H9 (cell line): ENCODE measurements around the gene ST6GALNAC3. TPM values are rescaled to one million over a fixed set of nuclear protein-coding genes. Genes with fewer than 3 reads are reported as not detected.

Experiments
- DNase-seq: peaks from one replicate; pipeline ENCODE4 v3.0.0-alpha.2; 2017
- H2AFZ ChIP-seq: one replicate; pipeline ENCODE4 v1.6.1; 2013; ENCODE audit warnings: mild to moderate bottlenecking, low read length, control low read depth, moderate library complexity
- H2AK5ac ChIP-seq: 2 replicates; pipeline ENCODE4 v1.6.1; 2013; ENCODE audit warnings: low read length, control low read depth, mixed read lengths; ENCODE audit not compliant: insufficient read length
- H2BK120ac ChIP-seq: one replicate; pipeline ENCODE4 v1.6.1; 2013; ENCODE audit warnings: low read depth, mild to moderate bottlenecking, low read length, control low read depth, inconsistent platforms; ENCODE audit not compliant: poor library complexity, severe bottlenecking
- H2BK12ac ChIP-seq: 2 replicates; pipeline ENCODE4 v1.6.1; 2013; ENCODE audit warnings: low read length, control low read depth, mixed read lengths, low read depth; ENCODE audit not compliant: insufficient read length
- H2BK15ac ChIP-seq: 2 replicates; pipeline ENCODE4 v1.6.1; 2013; ENCODE audit warnings: low read depth, low read length, control low read depth
- H2BK20ac ChIP-seq: one replicate; pipeline ENCODE4 v1.6.1; 2013; ENCODE audit warnings: low read depth, mild to moderate bottlenecking, low read length, control low read depth, inconsistent platforms; ENCODE audit not compliant: poor library complexity, severe bottlenecking
- H2BK5ac ChIP-seq: 2 replicates; pipeline ENCODE4 v1.6.1; 2013; ENCODE audit warnings: low read length, control low read depth, mixed read lengths; ENCODE audit not compliant: insufficient read length
- H3K14ac ChIP-seq: 2 replicates; pipeline ENCODE4 v1.6.1; 2013; ENCODE audit warnings: low read length, control low read depth; ENCODE audit not compliant: insufficient read depth
- H3K18ac ChIP-seq: 2 replicates; pipeline ENCODE4 v1.6.1; 2013; ENCODE audit warnings: low read depth, mild to moderate bottlenecking, mixed read lengths, low read length, control low read depth; ENCODE audit not compliant: insufficient read length
- H3K23ac ChIP-seq: 2 replicates; pipeline ENCODE4 v1.6.1; 2013; ENCODE audit warnings: low read length, control low read depth, mixed read lengths, low read depth; ENCODE audit not compliant: insufficient read length
- H3K23me2 ChIP-seq: 2 replicates; pipeline ENCODE4 v1.6.1; 2013; ENCODE audit warnings: low read depth, mild to moderate bottlenecking, mixed read lengths, low read length, control low read depth; ENCODE audit not compliant: insufficient read length, poor library complexity, severe bottlenecking
- H3K27ac ChIP-seq: 2 replicates; pipeline ENCODE4 v1.5.1; 2013; ENCODE audit warnings: low read length, control low read depth, mixed read lengths, low read depth; ENCODE audit not compliant: insufficient read length
- H3K27me3 ChIP-seq: 2 replicates; pipeline ENCODE4 v1.6.1; 2013; ENCODE audit warnings: low read length, control low read depth, inconsistent platforms; ENCODE audit not compliant: insufficient read depth
- H3K4ac ChIP-seq: 2 replicates; pipeline ENCODE4 v1.6.1; 2013; ENCODE audit warnings: low read depth, mild to moderate bottlenecking, control low read depth, inconsistent platforms, low read length, moderate library complexity
- H3K4me1 ChIP-seq: 2 replicates; pipeline ENCODE4 v1.6.1; 2013; ENCODE audit warnings: low read length, control low read depth, inconsistent platforms; ENCODE audit not compliant: insufficient read depth
- H3K4me2 ChIP-seq: 2 replicates; pipeline ENCODE4 v1.6.1; 2013; ENCODE audit warnings: low read length, control low read depth, mixed read lengths; ENCODE audit not compliant: insufficient read length, insufficient read depth
- H3K56ac ChIP-seq: 2 replicates; pipeline ENCODE4 v1.6.1; 2013; ENCODE audit warnings: low read depth, mild to moderate bottlenecking, mixed read lengths, low read length, control low read depth; ENCODE audit not compliant: insufficient read length
- H3K79me1 ChIP-seq: 2 replicates; pipeline ENCODE4 v1.6.1; 2013; ENCODE audit warnings: low read depth, mild to moderate bottlenecking, moderate library complexity, low read length, control low read depth, inconsistent platforms; ENCODE audit not compliant: insufficient read depth, poor library complexity, severe bottlenecking
- H3K79me2 ChIP-seq: 2 replicates; pipeline ENCODE4 v1.6.1; 2013; ENCODE audit warnings: low read length, control low read depth, inconsistent platforms; ENCODE audit not compliant: insufficient read depth
- H3K9ac ChIP-seq: 2 replicates; pipeline ENCODE4 v1.6.1; 2013; ENCODE audit warnings: low read length, control low read depth, mixed read lengths; ENCODE audit not compliant: insufficient read length; ENCODE audit errors: extremely low read depth
- H3K9me3 ChIP-seq: one replicate; pipeline ENCODE4 v1.6.1; 2013; ENCODE audit warnings: low read depth, low read length, inconsistent platforms; ENCODE audit not compliant: control insufficient read depth
- H3T11ph ChIP-seq: one replicate; pipeline ENCODE4 v1.6.1; 2013; ENCODE audit warnings: mild to moderate bottlenecking, low read length, control low read depth, inconsistent platforms
- H4K20me1 ChIP-seq: one replicate; pipeline ENCODE4 v1.6.1; 2013; ENCODE audit not compliant: control insufficient read depth, insufficient read length, insufficient read depth
- H4K5ac ChIP-seq: 2 replicates; pipeline ENCODE4 v1.6.1; 2013; ENCODE audit warnings: low read depth, mild to moderate bottlenecking, mixed read lengths, low read length, control low read depth; ENCODE audit not compliant: insufficient read length
- H4K8ac ChIP-seq: replicated peaks from 2 replicates; pipeline ENCODE4 v1.6.1; 2013; ENCODE audit warnings: low read length, control low read depth, mixed read lengths, low read depth; ENCODE audit not compliant: insufficient read length
- H4K91ac ChIP-seq: 2 replicates; pipeline ENCODE4 v1.6.1; 2013; ENCODE audit warnings: low read depth, mild to moderate bottlenecking, moderate library complexity, mixed read lengths, low read length, control low read depth; ENCODE audit not compliant: insufficient read length
- H3K27ac Mint-ChIP-seq, 3 experiments: 2 replicates in 2 of 3; 3 replicates in 1 of 3; pipeline ENCODE4 v1.8.0; 2020 to 2021; ENCODE audit warnings: mixed read lengths in 3 of 3, mild to moderate bottlenecking in 1 of 3, moderate library complexity in 1 of 3
- H3K27me3 Mint-ChIP-seq: 2 replicates; pipeline ENCODE4 v1.8.0; 2021; ENCODE audit warnings: low read depth, mild to moderate bottlenecking, moderate library complexity, mixed read lengths
- H3K36me3 Mint-ChIP-seq, 3 experiments: 2 replicates in 2 of 3; 3 replicates in 1 of 3; pipeline ENCODE4 v1.8.0; 2020 to 2021; ENCODE audit warnings: low read depth in 3 of 3, mixed read lengths in 3 of 3; ENCODE audit not compliant: insufficient read depth in 1 of 3
- H3K4me1 Mint-ChIP-seq, 2 experiments: 2 replicates each; pipeline ENCODE4 v1.8.0; 2020; ENCODE audit warnings: mixed read lengths in 2 of 2
- H3K4me3 Mint-ChIP-seq, 2 experiments: 2 replicates in 1 of 2; 3 replicates in 1 of 2; pipeline ENCODE4 v1.8.0; 2020 to 2021; ENCODE audit warnings: mild to moderate bottlenecking in 2 of 2, mixed read lengths in 2 of 2, moderate library complexity in 1 of 2
- H3K9me3 Mint-ChIP-seq, 2 experiments: 2 replicates in 1 of 2; 3 replicates in 1 of 2; pipeline ENCODE4 v1.8.0; 2020; ENCODE audit warnings: mild to moderate bottlenecking in 2 of 2, mixed read lengths in 2 of 2, moderate library complexity in 1 of 2
- CTCF ChIP-seq: fragments of 200-600 bp; sonication (generic); conservative IDR thresholded peaks from 3 replicates; pipeline ENCODE4 v1.8.0; 2021; ENCODE audit warnings: antibody characterized with exemption, mild to moderate bottlenecking
- WGBS: extraction: QIAGEN DNeasy Blood & Tissue Kit; methylation state at CpG from one replicate; pipeline ENCODE4 v1.1.7; 2013; ENCODE audit warnings: missing lambda C conversion rate, low lambda C conversion rate, mixed read lengths; ENCODE audit not compliant: insufficient read length; ENCODE audit errors: extremely low coverage; 5-methylcytosine and 5-hydroxymethylcytosine counted together
- total RNA-seq: library from RNA; stranded (reverse); gene quantifications from 2 replicates; pipeline ENCODE4 v1.2.1, GENCODE V29; 2021

The ST6GALNAC3 gene
- total RNA-seq, 1 experiment from 2014 or later, result 11.2 TPM

- Histone ChIP-seq H3K79me1 (no peaks in the 10 kb centered on the region), H3K4me2 (no peak overlapping the region), H2BK120ac (no peak overlapping the region), H3K18ac (no peak overlapping the region), H3K27ac (no peak overlapping the region), H4K20me1 (no peaks in the 10 kb centered on the region), H2BK12ac (no peak overlapping the region), H2AFZ (no peak overlapping the region), H3K4ac (no peak overlapping the region), H3K27me3 (no peaks in the 10 kb centered on the region), H4K8ac (no peak overlapping the region), H2BK20ac (no peak overlapping the region), H3T11ph (no peak overlapping the region), H3K23me2 (no peaks in the 10 kb centered on the region), H3K14ac (no peak overlapping the region), H2BK5ac (no peak overlapping the region), H3K79me2 (no peaks in the 10 kb centered on the region), H3K4me1 (no peaks in the 10 kb centered on the region), H2BK15ac (no peak overlapping the region), H2AK5ac (no peak overlapping the region), H4K5ac (no peak overlapping the region), H4K91ac (no peak overlapping the region), H3K9ac (no peak overlapping the region), H3K23ac (no peak overlapping the region), H3K9me3 (no peaks in the 10 kb centered on the region), H3K56ac (no peak overlapping the region)
- no peaks in the 10 kb centered on the region for H3K27me3 Mint-ChIP-seq
- no CpG with 5 or more reads among the region's 4 CpGs for WGBS
- H3K36me3 Mint-ChIP-seq, result no peaks in the 10 kb centered on the region; a peak in 1 of 7 replicates
- no peak for DNase-seq
- H3K4me1 Mint-ChIP-seq, result peaks cover 5% of the 10 kb centered on the region in 2 experiments
- no peak overlapping the region for H3K27ac Mint-ChIP-seq
- no peaks in the 10 kb centered on the region for H3K9me3 Mint-ChIP-seq
- TF ChIP-seq CTCF, result no peak
- no peak overlapping the region for H3K4me3 Mint-ChIP-seq
These were observed 116.3 kb downstream of the ST6GALNAC3 start for GRCh38 chr1:76190749-76191424.
